CD14-positive monocyte (primary cell): ENCODE data around the gene PRRT2. TPM values are rescaled to one million over a fixed set of nuclear protein-coding genes. Genes with fewer than 3 reads are reported as not detected.
"Not testable (repeated sequence)": the region's sequence is repeated elsewhere in the genome, so short reads cannot be mapped to it uniquely, and the experiment has no call there.

Source experiments
- DNase-seq, 3 donors: peaks; one replicate each; pipeline ENCODE4 v3.0.0-alpha.2; 2011 to 2022
- H2AFZ ChIP-seq: 2 replicates; pipeline ENCODE4 v1.6.0; 2012; ENCODE audit warnings: mild to moderate bottlenecking, low read depth, low read length, inconsistent platforms; ENCODE audit not compliant: insufficient read depth, poor library complexity, severe bottlenecking
- H3K27ac ChIP-seq, 2 donors: 1 replicate in 1 of 2; 2 replicates in 1 of 2; pipeline ENCODE4 v1.5.1; 2012 to 2013; ENCODE audit warnings: low read length in 2 of 2, control low read depth in 1 of 2, inconsistent platforms in 1 of 2, low read depth in 1 of 2, mild to moderate bottlenecking in 1 of 2
- H3K27me3 ChIP-seq, 2 donors: one replicate each; pipeline versions ENCODE4 v1.6.0 to v1.6.1; 2011 to 2013; ENCODE audit warnings: low read length in 2 of 2; ENCODE audit not compliant: control insufficient read depth in 2 of 2, insufficient read depth in 2 of 2
- H3K36me3 ChIP-seq, 2 donors: replicated peaks in 1 of 2; 1 replicate in 1 of 2; 2 replicates in 1 of 2; pipeline versions ENCODE4 v1.5.1 to v1.6.1; 2012 to 2013; ENCODE audit warnings: low read length in 2 of 2, control low read depth in 1 of 2, inconsistent platforms in 1 of 2, mild to moderate bottlenecking in 1 of 2; ENCODE audit not compliant: insufficient read depth in 2 of 2, control insufficient read depth in 1 of 2
- H3K4me1 ChIP-seq, 2 donors: 1 replicate in 1 of 2; 2 replicates in 1 of 2; pipeline versions ENCODE4 v1.5.1 to v1.6.1; 2012 to 2013; ENCODE audit warnings: low read length in 2 of 2, control low read depth in 1 of 2, inconsistent platforms in 1 of 2, mild to moderate bottlenecking in 1 of 2, moderate library complexity in 1 of 2; ENCODE audit not compliant: insufficient read depth in 2 of 2, control insufficient read depth in 1 of 2
- H3K4me2 ChIP-seq: replicated peaks from 2 replicates; pipeline ENCODE3; 2012; ENCODE audit warnings: low read length, moderate library complexity, mild to moderate bottlenecking; ENCODE audit not compliant: poor library complexity, severe bottlenecking; ENCODE audit errors: extremely low read depth
- H3K4me3 ChIP-seq, 3 experiments: fragments of 200-600 bp in 1 of 3; sonication (generic) in 1 of 3; replicated peaks in 1 of 3; 1 replicate in 2 of 3; 2 replicates in 1 of 3; pipeline ENCODE4 v1.5.1; 2011 to 2013; ENCODE audit warnings: low read length in 3 of 3, mild to moderate bottlenecking in 3 of 3, control low read depth in 2 of 3, low read depth in 2 of 3, inconsistent platforms in 1 of 3, moderate library complexity in 1 of 3
- H3K79me2 ChIP-seq: 2 replicates; pipeline ENCODE4 v1.6.0; 2012; ENCODE audit warnings: mild to moderate bottlenecking, control low read depth, inconsistent platforms, low read length, moderate library complexity; ENCODE audit not compliant: insufficient read depth
- H3K9ac ChIP-seq: 2 replicates; pipeline ENCODE4 v1.6.0; 2017; ENCODE audit warnings: low read length, mild to moderate bottlenecking; ENCODE audit not compliant: insufficient read depth, poor library complexity, severe bottlenecking
- H3K9me3 ChIP-seq, 2 donors: replicated peaks in 1 of 2; 1 replicate in 1 of 2; 2 replicates in 1 of 2; pipeline versions ENCODE4 v1.5.1 to v1.6.1; 2012 to 2013; ENCODE audit warnings: low read length in 2 of 2, control low read depth in 1 of 2; ENCODE audit not compliant: control insufficient read depth in 1 of 2, insufficient read depth in 1 of 2
- H4K20me1 ChIP-seq: 2 replicates; pipeline ENCODE4 v1.6.0; 2012; ENCODE audit warnings: mild to moderate bottlenecking, low read length, control low read depth, moderate library complexity; ENCODE audit not compliant: insufficient read depth
- H3K27ac Mint-ChIP-seq, 7 donors: one replicate each; pipeline ENCODE4 v1.8.0; 2020; ENCODE audit warnings: mild to moderate bottlenecking in 7 of 7, mixed read lengths in 7 of 7, moderate library complexity in 6 of 7, inconsistent platforms in 2 of 7
- H3K27me3 Mint-ChIP-seq, 3 donors: one replicate each; pipeline ENCODE4 v1.8.0; 2021 to 2022; ENCODE audit warnings: low read depth in 3 of 3, mild to moderate bottlenecking in 3 of 3, mixed read lengths in 3 of 3, moderate library complexity in 3 of 3, inconsistent platforms in 1 of 3
- H3K36me3 Mint-ChIP-seq, 2 donors: one replicate each; pipeline ENCODE4 v1.8.0; 2020; ENCODE audit warnings: mixed read lengths in 2 of 2, inconsistent platforms in 1 of 2, mild to moderate bottlenecking in 1 of 2
- H3K4me1 Mint-ChIP-seq: one replicate; pipeline ENCODE4 v1.8.0; 2020; ENCODE audit warnings: mild to moderate bottlenecking, mixed read lengths
- H3K4me3 Mint-ChIP-seq, 2 donors: one replicate each; pipeline ENCODE4 v1.8.0; 2020; ENCODE audit warnings: mild to moderate bottlenecking in 2 of 2, mixed read lengths in 2 of 2, moderate library complexity in 1 of 2
- H3K9me3 Mint-ChIP-seq, 7 donors: one replicate each; pipeline ENCODE4 v1.8.0; 2020 to 2022; ENCODE audit warnings: mixed read lengths in 7 of 7, mild to moderate bottlenecking in 6 of 7, moderate library complexity in 6 of 7, inconsistent platforms in 2 of 7
- CTCF ChIP-seq: fragments of 200-600 bp; IDR thresholded peaks from one replicate; pipeline ENCODE4 v1.8.0; 2022; ENCODE audit warnings: antibody characterized with exemption, mild to moderate bottlenecking
- WGBS: methylation state at CpG from one replicate; pipeline ENCODE4 v1.1.5; 2013; ENCODE audit warnings: missing lambda C conversion rate; ENCODE audit not compliant: insufficient coverage; 5-methylcytosine and 5-hydroxymethylcytosine counted together
- intact Hi-C, 2 donors: fragments of 100-400 bp; cut with micrococcal nuclease; formaldehyde crosslinking; loops; one replicate each; pipeline versions ENCODE4 v1.15.0 to v1.15.1; 2023
- polyA plus RNA-seq, 3 donors: library from polyadenylated mRNA; depleted of rRNA in 1 of 3; unstranded in 2 of 3; stranded (reverse) in 1 of 3; fragments of 300-500 nt in 2 of 3; fragments of >200 nt in 1 of 3; fragmentation: Illumina TruSeq in 2 of 3; gene quantifications; 1 replicate in 2 of 3; 2 replicates in 1 of 3; pipeline ENCODE4 v1.2.3, GENCODE V29; 2012 to 2021

PRRT2 gene
- polyA plus RNA-seq, 3 donors: 0.04 TPM; not detected in 2

- Histone ChIP-seq H3K9ac (no peak overlapping the region), H3K9me3 (no peaks in the 10 kb centered on the region), H3K4me2 (peak overlapping the region; percentile 91), H3K27me3 (no peaks in the 10 kb centered on the region), H3K36me3 (peaks cover 6% of the 10 kb centered on the region in 2 donors), H4K20me1 (no peaks in the 10 kb centered on the region), H3K4me3 (peak overlapping the region in 1 of 3 experiments; percentile 97), H3K79me2 (peaks cover 66% of the 10 kb centered on the region), H3K4me1 (peaks cover 25 to 33% of the 10 kb centered on the region in 2 donors), H2AFZ (peak overlapping the region; percentile 97), H3K27ac (peak overlapping the region in 1 of 2 donors; percentile 74)
- intact Hi-C loops: loop anchor here in 1 of 2 donors (2.0 kb wide), 2 partner anchors 13 to 45 kb away; no protein-coding TSS in a partner anchor
- H3K4me3 Mint-ChIP-seq: no peak overlapping the region
- peaks cover 0 to 2% (median 0%) of the 10 kb centered on the region in 7 donors for H3K9me3 Mint-ChIP-seq
- DNase-seq: no peak
- peaks cover 41% of the 10 kb centered on the region for H3K4me1 Mint-ChIP-seq
- peaks cover 6 to 19% of the 10 kb centered on the region in 2 donors for H3K36me3 Mint-ChIP-seq
- peaks cover 0 to 1% (median 0%) of the 10 kb centered on the region in 3 donors for H3K27me3 Mint-ChIP-seq
- no peak for TF ChIP-seq CTCF
- WGBS: 87% methylated on average over 5 of the region's 9 CpGs
- H3K27ac Mint-ChIP-seq: peak overlapping the region in 3 of 7 donors; percentile 21 to 89 (median 30)
Measured at GRCh38 chr16:29791845-29792807, 19.9 kb upstream of the PRRT2 start.

- H3K4me3 Mint-ChIP-seq, H3K9me3 Mint-ChIP-seq, DNase-seq, H3K4me3 ChIP-seq, H3K27ac ChIP-seq, H3K9ac ChIP-seq, H3K27me3 ChIP-seq, H4K20me1 ChIP-seq, H2AFZ ChIP-seq, H3K9me3 ChIP-seq, intact Hi-C loops, H3K27me3 Mint-ChIP-seq, H3K4me2 ChIP-seq: not testable (repeated sequence)
- H3K79me2 ChIP-seq: peaks cover 73% of the 10 kb centered on the region
- H3K4me1 Mint-ChIP-seq: peaks cover 41% of the 10 kb centered on the region
- H3K4me1 ChIP-seq: peaks cover 25 to 33% of the 10 kb centered on the region in 2 donors
- WGBS: 95% methylated on average over 16 of the region's 18 CpGs
- H3K36me3 ChIP-seq: peaks cover 14 to 16% of the 10 kb centered on the region in 2 donors
- H3K36me3 Mint-ChIP-seq: peaks cover 15 to 27% of the 10 kb centered on the region in 2 donors
- peak overlapping the region in 3 of 7 donors; percentile 3 to 65 (median 25) for H3K27ac Mint-ChIP-seq
Measured at GRCh38 chr16:29793153-29793552, 18.8 kb upstream of the PRRT2 start.
